T follicular helper cell (primary cell): ENCODE data around the gene FAM135A.
A peak's percentile ranks its signal among the peaks of the same experiment; 100 is the strongest.
"Not testable (repeated sequence)": the region's sequence is repeated elsewhere in the genome, so short reads cannot be mapped to it uniquely, and the experiment has no call there.

ENCODE experiments used
- DNase-seq: peaks from one replicate; pipeline ENCODE4 v3.0.0-alpha.2; 2020; ENCODE audit warnings: low read depth

The FAM135A gene

DNA sequence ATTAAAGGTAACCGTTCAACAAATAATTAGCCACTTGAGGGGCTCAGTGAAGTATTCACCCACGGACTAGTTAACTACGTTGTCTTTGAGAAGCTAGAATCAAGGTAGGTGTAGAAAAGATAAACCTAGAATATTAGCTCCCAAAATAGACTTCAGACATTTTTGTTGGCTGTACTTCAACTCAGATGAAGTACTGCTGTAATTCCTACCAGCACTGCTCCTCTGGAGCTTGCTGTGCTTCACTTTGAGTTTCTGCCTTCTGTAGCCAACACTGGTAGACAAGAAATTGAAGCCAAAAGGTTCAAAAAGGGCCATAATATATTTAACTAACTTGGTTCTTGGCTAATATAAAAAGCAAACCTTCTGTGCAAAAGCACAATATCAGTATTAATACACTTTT lies 134.6 kb downstream of the FAM135A start:
- DNase-seq: no peak

- DNase-seq: no peak
Observed at GRCh38 chr6:70549327-70549726, 136.0 kb downstream of the FAM135A start.

- no peak for DNase-seq
Observed at GRCh38 chr6:70551566-70551965, 138.3 kb downstream of the FAM135A start.

GRCh38 chr6:70552286-70552940 lies 139.1 kb downstream of the FAM135A start:
- not testable (repeated sequence) for DNase-seq

GRCh38 chr6:70552974-70553373 lies 139.7 kb downstream of the FAM135A start:
- no peak for DNase-seq

- no peak for DNase-seq
Observed at GRCh38 chr6:70557998-70558397, 144.7 kb downstream of the FAM135A start.

GRCh38 chr6:70562401-70562800 lies 149.1 kb downstream of the FAM135A start:
- not testable (repeated sequence) for DNase-seq

DNA sequence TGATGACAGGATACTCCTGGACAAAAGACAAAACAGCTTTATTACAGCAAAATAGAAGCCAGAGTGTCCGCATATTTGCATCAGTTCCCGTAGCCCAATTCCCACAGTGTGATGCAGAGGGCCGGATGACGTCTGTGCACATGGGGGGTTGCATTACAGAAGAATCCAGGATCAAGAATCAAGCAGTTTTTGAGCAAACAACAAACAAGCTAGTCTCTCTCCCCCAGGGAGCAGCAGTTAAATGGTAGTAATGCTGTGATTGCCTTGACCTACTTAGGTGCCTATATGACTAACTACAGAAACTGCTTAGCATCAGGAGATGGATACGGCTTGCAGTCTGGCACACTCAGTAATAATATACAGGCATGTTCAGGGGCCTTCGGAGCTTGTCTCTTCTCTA lies 150.2 kb downstream of the FAM135A start:
- DNase-seq: no peak

- peak; percentile 89 for DNase-seq
Observed at GRCh38 chr6:70566751-70567382, 153.6 kb downstream of the FAM135A start, which contains the start of gene SDHAF4. SDHAF4 (plus strand) TSS chr6:70566930; CDS start chr6:70566941, 11 bp downstream.

- no peak for DNase-seq
Observed at GRCh38 chr6:70574643-70575042, 161.3 kb downstream of the FAM135A start.

GRCh38 chr6:70575899-70576495 lies 162.7 kb downstream of the FAM135A start:
- DNase-seq: no peak

DNA sequence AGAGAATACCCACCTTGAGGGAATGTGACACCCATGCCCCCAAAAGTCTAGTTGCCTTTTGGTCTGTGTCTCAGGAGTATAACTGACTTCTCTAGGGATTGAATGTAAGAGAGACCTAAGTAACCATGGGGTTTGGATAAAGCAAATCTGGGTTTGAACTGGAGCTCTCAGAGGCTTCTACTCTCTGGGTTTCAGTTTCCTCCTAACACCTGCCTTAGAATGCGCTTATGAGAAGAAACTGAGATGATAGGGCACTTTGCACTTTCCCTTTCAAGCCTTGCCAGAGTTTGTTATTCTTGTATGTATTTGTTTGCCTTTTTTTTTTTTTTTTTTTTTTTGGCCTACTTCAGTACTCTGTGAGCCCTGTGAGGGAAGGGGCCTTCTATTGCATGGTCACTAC lies 172.8 kb downstream of the FAM135A start:
- no peak for DNase-seq

GRCh38 chr6:70590400-70590799 lies 177.1 kb downstream of the FAM135A start:
- DNase-seq: no peak

DNA sequence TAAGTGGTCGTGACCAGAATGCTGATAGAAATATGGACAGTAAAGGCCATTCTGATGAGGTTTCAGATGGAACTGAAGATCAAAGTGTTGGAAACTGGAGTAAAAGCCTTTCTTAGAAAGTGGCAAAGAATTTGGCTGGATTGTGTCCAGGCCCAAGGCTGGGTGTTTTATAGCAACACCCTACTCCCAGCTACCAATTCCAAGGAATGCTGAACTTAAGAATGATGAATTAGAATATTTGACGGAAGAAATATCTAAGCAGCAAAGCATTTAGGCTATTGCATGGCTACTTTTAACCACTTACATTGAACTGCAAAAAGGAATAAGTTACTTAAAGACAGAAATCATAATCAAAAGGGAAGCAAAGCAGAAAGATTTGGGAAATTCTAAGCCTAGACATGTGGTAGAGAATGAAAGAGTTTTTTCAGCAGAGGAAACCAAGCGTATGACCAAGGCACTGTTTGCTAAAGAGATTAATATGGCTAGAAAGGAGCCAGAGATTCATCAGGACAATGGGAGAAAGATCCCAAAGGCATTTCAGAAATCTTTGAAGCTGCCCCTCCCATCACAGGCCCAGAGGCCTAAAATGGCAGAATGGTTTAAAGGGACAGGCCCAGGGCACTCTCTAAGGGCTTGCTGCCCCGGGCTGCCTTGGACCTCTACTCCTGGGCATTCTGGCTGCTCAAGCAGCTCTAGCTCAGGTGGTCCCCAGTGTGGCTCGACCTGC lies 179.2 kb downstream of the FAM135A start:
- DNase-seq: no peak

GRCh38 chr6:70593118-70593486 lies 179.8 kb downstream of the FAM135A start:
- DNase-seq: no peak

GRCh38 chr6:70599187-70599586 lies 185.9 kb downstream of the FAM135A start:
- no peak for DNase-seq

- DNase-seq: no peak
Observed at GRCh38 chr6:70601014-70601413, 187.7 kb downstream of the FAM135A start.

GRCh38 chr6:70604254-70604653 lies 190.9 kb downstream of the FAM135A start:
- DNase-seq: no peak

- DNase-seq: not testable (repeated sequence)
Observed at GRCh38 chr6:70607371-70607770, 194.1 kb downstream of the FAM135A start.

DNA sequence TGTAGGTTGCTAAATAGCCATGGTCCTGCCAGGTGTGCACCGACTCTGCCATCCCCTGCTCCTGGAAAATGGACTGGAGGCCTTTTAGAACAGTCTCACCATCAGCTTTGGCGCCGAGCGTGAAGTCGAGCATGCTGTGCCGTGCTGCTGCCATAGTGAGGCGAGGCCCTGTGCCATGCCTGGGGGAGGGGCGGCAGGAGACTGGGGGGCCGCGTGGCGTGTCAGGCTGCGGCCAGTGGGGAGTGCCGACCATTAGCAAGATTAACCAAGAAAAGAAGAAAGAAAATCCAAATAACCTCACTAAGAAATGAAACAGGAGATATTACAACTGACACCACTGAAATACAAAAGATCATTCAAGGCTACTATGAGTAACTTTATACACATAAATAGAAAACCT lies 195.9 kb downstream of the FAM135A start:
- not testable (repeated sequence) for DNase-seq
